Measurements from ENCODE around the gene KLHDC1.
A peak's percentile ranks its signal among the peaks of the same experiment; 100 is the strongest.
"Not testable (repeated sequence)": the region's sequence is repeated elsewhere in the genome, so short reads cannot be mapped to it uniquely, and the experiment has no call there.

Gene KLHDC1

DNA sequence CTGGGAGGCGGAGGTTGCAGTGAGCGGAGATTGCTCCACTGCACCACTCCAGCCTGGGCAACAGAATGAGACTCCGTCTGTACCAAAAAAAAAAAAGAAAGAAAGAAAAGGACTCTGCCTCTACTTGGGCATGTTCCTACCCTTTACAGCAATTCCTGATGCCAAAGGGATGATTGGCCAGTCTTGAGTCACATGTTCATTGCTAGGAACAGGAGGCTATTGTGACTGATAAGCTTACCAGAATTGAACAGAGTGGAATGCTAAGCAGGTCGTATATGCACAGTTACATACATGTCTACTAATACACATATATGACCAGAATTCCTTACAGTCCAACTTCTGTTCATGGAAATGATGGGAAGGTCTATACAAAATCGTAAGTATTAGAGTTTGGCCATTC is 34.3 kb downstream of the KLHDC1 start:
- no peak for DNase-seq (ENCODE audit: low spot score)

DNA sequence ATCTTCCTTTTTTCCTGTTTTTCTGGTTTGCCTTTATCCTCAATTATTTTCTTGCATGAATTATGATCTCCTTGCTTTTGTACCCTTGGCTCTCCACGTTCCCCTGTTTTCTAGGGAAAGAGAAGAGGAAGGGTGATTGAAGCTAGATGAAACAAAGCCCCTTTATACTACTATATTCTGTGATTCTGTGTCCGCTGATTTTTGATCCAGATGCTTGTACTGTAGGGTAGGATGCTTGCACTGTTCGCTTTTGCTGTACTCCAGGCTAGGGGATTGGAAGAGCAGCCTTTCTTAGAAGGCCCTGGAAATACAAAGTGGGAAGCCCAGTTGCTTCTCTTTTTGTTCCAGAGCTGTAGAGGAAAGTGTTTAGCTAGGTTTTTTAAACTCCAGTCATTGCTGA is 40.0 kb downstream of the KLHDC1 start:
- no peak for DNase-seq (ENCODE audit: low spot score)

DNA sequence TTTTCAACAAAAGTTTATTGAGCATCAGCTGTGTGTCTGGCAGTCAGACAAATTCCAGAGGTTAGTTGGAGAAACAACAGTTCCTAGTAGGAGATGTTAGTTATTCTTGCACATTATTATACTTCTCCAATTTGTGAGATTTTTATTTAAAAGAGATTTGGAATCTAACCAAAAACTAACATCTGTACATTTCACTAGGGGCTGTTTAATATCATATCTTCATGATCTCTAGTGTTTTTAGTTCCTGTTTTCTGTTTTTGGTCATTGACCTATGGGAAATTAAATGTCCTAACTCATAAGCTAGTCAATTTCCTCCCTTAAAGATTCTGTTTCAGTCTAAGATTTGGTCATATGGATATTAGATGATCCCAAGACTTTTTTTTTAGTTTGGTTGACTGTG is 40.9 kb downstream of the KLHDC1 start:
- no peak for DNase-seq (ENCODE audit: low spot score)

DNA sequence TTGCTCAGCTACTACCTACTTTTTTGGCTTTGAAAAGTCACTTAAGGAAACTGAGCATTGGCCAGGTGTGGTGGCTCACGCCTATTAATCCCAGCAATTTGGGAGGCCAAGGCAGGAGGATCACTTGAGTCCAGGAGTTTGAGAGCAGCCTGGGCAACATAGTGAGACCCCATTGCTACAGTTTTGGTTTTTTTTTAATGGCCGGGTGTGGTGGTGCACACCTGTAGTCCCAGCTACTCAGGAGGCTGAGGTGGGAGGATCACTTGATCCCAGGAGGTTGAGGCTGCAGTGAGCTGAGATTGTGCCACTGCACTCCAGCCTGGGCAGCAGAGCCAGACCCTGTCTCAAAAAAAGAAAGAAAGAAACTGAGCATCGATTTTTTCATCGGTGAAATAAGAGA is 42.7 kb downstream of the KLHDC1 start:
- not testable (repeated sequence) for DNase-seq (ENCODE audit: low spot score)

DNA sequence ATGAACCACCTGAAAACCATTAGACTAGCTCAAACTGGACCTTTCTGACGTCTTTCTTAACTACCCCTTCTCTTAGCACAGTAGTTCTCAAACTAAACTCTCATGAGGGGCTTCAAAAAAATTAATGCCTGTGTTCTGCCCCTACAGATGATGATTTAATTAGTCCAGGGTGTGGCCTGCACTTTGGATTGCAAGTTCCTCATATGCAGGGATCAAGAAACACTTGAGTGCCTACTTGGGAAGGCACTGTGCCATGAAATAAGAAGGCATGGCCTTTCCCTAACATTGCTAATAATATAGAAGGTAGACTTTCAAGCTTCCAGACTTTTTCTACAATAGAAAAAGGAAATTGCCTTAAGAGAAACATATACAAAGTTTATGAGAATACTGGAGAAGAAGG is 52.3 kb downstream of the KLHDC1 start:
- no peak for DNase-seq (ENCODE audit: low spot score)

DNA sequence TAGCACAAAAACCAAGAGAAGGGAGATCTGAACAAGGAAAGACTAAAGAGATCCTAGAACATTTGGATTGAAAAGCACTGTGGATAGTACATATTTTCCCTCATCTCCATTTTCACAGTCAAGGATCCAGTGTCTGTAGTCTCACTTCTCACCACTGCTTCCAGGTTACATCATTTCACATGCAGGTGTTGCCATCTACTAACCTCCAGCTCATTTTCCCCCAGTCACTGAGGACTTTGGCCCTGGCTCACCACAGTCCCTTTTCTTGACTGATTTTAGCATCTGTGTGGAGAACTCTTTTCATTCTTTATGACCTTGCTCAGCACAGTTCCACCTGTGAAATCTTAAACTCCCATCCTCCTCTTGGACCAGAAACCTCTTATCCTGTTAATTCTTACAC is 53.6 kb downstream of the KLHDC1 start:
- not testable (repeated sequence) for DNase-seq (ENCODE audit: low spot score)

DNA sequence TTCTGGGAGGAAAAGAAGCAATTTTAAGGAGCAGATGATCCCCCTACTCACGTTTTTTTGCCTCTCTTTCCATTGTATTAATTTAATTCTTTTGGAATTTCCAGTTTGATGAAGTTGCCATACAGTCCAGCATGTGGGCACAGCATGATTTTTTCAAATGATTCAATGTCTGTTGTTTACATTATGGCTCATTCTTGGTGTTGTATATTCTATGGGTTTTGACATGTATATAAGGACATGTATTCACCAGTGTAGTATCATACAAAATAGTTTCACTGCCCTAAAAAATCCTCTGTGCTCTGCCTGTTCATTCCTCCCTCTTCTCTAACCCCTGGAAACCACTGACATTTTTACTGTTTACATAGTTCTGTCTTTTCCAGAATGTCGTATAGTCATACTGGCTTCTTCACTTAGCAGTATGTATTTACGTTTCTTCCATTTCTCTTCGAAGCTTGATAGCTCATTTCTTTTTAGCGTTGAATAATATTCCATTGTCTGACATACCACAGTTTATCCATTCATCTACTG is 61.7 kb downstream of the KLHDC1 start:
- no peak for DNase-seq (ENCODE audit: low spot score)

DNA sequence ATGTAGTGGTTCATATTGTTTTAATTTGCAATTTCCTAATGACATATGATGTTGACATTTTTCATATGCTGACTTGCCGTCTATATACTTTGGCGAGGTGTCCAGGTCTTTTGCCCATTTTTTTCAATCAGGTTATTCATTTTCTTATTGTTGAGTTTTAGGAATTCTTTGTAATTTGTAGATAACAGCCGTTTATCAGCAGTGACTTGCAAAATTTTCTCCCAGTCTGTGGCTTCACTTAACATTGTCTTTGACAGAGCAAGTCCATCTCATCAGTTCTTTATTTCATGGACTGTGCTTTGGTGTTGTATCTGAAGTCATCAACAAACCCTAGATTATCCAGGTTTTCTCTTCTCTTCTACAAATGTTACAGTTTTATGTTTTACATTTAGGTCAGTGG is 62.5 kb downstream of the KLHDC1 start:
- DNase-seq (ENCODE audit: low spot score), result no peak

DNA sequence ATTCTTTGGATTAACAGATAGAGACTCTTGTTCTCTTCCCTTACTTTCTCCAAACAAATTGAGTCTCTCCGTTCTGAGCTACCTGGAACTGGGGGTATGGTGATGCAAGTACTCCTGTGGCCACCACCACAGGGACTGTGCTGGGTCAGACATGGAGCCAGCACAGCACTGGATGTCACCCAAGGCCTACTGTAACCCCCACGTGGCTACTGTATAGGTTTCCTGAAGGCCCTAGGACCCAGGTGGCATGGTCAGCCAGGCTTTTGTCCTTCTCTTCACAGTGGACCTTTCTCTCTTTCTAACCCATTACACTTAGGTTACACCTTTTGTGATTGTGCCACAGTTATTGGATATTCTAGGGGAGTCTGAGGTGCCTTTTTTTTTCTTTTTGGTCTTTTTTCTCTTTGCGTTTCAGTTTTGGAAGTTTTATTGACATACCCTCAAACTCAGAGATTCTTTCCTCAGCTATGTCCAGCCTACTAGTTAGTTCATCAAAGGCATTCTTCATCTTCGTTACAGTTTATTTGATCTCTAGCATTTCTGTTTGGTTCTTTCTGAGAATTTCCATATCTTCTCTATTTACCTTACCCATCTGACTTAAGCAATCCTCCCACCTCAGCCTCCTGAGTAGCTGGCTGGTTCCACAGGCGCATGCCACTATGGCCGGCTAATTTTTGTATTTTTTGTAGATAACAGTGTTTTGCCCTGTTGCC is 69.1 kb downstream of the KLHDC1 start:
- DNase-seq (ENCODE audit: low spot score), result no peak

DNA sequence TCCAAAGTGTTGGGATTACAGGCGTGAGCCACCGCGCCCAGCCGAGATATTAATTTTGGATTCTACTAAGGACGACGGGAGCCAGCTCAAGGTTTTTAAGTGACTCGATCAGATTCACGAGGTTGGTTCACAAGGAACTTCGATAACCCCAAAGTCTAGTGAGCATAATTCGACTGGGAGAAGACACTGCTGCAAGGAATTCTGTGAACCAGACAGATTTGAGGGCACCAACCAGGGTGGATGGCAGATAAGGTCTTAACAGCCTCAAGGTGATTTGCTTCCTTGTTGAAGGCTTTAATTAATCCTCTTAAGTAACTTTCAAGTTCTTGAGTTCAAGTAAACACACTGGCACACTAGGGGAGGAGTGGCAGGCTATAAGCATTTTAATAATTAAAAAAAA is 73.9 kb downstream of the KLHDC1 start:
- DNase-seq (ENCODE audit: low spot score), result no peak

DNA sequence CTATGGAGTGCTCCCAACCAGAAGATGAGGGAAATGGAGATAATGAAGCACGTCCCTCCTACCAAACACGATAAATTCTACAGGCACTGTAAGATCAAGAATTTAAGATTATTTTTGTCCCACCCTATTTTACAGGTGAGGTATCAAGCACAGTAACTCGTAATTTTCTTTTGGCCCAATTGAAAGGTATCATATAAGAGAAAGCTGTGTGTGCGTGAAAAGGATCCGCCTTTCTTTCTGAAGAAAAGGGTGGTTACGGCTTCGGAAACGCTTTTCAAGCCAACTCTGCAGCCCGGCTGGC is 74.3 kb downstream of the KLHDC1 start:
- DNase-seq (ENCODE audit: low spot score), result no peak

DNA sequence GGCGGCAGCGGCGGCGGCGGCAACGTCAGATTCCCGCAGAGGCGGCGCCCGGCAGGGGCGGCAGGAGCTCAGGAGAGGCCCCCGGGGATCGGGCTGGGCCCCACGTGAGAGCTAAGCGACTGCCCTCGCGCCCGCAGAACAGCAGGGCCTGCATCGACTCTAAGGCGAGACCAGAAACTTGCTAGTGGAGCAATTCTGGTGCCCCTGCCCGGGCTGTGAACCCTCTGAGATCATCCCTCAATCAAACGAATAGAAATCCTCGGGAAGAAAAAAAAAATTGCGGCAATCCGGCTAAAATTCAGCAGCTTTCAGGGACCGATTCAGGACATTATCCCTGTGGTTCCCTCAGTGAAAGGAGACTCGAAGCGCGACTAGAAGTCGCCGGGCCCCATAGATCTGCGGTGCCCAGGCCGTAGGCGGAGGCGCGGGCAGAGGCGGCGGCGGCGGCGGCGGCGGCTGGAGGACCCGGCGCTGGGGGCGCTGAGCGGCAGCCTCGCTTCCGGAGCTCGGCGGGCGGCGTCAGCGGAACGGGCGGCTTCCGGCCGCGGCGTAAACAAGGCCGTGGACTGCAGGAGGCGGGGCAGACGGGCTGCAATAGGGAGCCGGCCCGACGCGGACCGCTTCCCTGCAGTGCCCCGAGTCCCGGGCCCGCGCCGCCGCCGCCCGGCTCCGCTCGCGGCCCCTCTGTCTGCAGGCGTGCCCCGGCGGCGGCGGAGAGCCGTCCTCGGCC is 74.8 kb downstream of the KLHDC1 start, which contains the start of gene KLHDC2:
Gene KLHDC2, plus strand, starts transcription at position 583 of the 730 bp plus-strand sequence. CDS start 316 bp downstream, outside the sequence.
- peak; percentile 76 for DNase-seq (ENCODE audit: low spot score)

DNA sequence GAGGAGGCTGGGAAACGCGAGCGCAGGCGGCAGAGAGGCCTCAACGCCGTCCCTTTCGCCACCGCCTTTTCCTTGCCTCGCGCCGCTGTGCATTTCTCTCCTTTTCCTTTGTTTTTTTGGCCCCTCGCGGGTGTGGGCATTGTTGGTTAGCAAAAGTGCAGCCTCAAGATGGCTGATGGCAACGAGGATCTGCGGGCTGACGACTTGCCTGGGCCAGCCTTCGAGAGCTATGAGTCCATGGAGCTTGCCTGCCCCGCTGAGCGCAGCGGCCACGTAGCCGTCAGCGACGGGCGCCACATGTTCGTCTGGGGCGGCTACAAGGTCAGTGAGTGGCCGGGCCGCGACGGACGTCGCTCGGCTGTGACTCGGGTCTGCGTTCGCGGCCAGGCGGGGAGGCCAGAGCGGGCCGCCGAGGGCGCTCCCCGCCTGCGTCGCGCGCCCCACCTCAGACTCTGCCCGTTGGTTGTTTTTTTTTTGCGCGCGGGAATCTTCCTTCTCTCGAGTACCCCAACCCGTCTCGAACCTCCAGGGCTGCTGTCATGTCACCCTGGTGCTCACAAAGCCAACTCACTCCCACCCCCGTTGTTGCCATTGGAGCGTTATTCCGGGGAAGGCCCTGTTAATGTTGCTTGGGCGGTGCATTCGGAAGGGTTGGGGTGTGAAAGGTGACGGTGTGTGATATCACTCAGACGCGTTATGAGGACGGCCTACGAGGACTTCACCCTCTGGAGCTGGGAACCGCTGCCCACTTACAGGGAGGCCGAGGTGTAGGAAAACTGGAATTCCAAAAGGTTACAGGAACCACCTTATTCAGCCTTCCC is 75.6 kb downstream of the KLHDC1 start:
- peak; percentile 34 for DNase-seq (ENCODE audit: low spot score)

DNA sequence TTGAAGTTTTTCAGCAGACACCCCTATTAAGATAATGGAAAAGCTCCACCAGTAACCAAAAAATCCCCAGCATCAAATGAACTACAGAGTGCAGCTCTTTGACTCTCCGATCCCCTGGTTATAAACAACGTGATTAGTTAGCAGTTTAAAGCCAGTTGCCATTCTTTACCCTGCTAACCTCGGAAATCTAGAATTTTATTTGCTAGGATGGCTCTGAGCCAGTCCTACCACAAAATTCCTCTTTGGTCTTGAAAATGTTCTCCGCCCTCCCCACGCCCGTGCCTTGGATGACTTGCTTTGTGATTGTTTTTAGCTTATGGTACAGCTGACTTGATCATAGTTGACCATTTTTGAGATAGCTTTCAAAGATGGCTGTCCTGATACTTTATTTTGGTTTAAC is 76.3 kb downstream of the KLHDC1 start:
- peak; percentile 29 for DNase-seq (ENCODE audit: low spot score)

DNA sequence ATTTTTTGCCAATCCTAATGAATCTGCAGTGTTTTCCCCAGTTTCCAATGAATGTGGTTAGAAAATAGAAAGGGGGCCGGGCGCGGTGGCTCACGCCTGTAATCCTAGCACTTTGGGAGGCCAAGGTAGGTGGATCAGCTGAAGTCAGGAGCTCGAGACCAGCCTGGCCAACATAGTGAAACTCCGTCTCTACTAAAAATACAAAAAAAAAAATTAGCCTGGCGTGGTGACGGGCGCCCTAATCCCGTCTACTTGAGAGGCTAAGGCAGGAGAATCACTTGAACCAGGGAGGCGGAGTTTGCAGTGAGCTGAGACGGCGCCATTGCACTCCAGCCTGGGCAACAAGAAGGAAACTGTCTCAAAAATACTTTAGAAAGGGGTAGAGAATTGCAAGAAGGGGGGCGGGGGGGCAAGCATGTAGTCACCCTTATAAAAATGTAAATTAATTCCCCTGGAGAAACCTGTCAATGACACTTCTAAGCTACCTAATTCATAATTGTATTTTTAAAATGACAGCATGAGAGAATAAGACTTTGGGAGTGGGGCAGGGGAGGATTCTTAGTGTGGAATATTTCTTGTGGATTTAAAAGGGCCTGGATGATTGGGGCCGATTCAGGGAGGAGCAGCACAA is 76.8 kb downstream of the KLHDC1 start:
- no peak for DNase-seq (ENCODE audit: low spot score)

DNA sequence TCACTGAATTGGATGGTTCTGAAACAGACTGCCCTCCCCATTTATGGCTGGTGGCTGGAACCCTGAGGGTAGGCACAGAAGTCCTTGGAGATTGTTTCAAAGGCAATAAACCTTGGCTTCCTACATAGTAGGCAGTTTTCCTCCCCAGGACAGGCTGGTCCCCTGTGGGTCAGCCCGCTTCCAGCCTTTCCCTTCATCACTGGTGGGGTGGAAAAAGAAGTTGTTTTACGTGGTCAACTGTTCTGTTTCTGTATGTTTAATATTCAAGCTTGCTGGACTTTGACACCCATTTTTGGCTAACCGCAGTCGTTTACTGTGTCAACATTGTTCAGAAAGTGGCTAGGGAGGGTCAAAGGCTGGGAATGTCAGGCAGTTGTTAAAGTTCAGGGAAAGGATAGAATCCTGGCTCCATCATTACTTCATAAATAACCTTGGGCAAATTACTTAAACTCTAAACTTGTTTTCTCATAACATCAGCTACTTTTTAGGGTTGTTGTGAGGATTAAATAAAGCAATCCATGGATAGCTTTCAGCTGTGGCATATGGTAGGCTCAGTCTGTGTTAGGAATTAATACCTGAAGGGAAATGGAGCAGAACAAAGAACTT is 77.4 kb downstream of the KLHDC1 start:
- peak; percentile 34 for DNase-seq (ENCODE audit: low spot score)

DNA sequence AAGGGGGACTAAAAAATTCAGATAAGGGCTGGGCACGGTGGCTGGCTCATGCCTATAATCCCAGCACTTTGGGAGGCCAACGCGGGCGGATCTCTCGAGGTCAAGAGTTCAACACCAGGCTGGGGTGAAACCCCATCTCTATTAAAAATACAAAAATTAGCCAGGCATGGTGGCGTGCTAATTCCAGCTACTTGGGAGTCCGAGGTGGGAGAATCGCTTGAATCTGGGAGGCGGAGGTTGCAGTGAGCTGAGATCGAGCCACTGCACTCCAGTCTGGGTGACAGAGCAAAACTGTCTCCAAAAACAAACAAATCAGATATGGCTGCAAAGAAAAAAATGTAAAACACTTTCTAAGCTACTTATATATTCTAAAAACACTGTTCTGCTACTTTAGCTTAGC is 78.8 kb downstream of the KLHDC1 start:
- DNase-seq (ENCODE audit: low spot score), result not testable (repeated sequence)

DNA sequence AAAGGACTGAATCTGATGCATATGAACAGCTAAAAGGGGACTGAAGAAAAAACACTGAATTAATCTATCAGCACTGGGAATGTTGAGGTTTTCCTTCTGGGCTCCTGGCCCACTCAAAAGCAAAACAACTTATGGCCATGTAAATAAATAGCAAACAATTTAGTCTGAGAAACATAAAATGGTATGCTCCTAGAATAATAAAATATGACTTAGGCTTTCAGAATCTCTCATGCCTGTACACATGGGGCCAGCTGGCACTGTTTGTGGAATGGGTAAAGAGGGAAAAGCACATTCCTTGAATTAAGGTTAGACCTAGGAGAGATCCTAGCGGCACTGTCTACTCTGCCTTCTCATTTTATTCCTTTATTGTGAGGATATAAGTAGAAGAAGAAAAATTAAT is 81.2 kb downstream of the KLHDC1 start:
- DNase-seq (ENCODE audit: low spot score), result no peak

DNA sequence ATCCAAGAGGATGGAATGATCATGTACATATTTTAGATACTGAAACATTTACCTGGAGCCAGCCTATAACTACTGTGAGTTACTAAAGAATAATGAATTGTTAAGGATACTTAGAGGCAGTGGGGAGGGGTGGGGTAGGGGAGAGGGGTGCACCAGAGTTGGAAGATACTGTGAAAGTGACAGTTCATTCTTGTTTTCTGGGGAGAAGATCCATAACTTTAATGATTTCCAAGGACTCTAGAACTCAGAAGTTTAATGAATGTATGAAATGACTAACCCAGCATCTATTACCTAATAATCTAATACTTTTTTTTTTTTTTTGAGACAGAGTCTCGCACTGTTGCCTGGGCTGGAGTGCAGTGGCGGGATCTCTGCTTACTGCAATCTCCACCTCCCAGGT is 85.5 kb downstream of the KLHDC1 start:
- no peak for DNase-seq (ENCODE audit: low spot score)

DNA sequence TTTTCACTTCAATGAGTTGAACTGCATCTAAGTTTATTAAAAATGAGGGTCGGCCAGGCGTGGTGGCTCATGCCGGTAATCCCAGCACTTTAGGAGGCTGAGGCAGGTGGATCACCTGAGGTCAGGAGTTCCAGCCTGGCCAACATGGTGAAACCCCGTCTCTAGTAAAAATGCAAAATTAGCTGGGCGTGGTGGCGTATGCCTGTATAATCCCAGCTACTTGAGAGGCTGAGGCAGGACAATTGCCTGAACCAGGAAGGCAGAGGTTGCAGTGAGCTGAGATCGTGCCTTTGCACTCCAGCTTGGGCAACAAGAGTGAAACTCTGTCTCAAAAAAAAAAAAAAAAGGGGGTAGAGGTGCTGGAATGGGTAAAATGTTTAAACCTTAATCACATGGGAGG is 88.1 kb downstream of the KLHDC1 start:
- DNase-seq (ENCODE audit: low spot score), result not testable (repeated sequence)

DNA sequence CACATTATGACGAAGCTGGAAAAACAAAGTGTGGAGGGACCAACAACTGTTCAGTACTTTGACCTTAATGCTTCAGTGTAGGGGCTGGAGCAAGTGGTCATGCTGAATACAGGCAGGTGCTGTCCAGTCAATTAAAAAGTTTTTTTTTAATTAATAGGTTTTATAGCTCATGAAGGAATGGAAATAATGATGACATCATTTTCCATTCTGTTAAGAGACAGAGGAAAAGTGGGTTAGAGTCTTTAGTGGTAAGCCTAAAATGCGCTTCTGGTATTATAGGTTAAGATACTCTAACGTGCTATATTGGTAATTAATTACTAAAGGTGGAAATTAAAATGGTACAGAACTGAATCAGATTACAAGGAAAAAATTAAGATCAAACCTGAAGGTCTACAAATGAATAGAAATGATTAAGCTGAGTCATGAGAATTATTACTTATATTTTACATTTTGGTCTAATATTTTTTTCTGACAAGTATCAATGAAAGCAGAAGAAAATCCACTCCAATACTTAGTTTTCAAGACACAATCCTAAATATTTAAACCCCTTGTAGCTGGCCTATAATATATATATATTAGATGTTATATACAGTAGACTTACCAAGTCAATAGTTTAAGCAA is 90.6 kb downstream of the KLHDC1 start:
- no peak for DNase-seq (ENCODE audit: low spot score)
